Measurements from ENCODE around the gene CTNNA3.

CTNNA3 gene

GRCh38 chr10:67306588-67307205 lies 389.3 kb downstream of the CTNNA3 start:
- DNase-seq = peak; percentile 46

GRCh38 chr10:67302701-67303100 lies 393.3 kb downstream of the CTNNA3 start:
- DNase-seq = no peak

GRCh38 chr10:67299761-67300160 lies 396.2 kb downstream of the CTNNA3 start:
- DNase-seq = no peak

- no peak for DNase-seq
Measured at GRCh38 chr10:67297637-67298181, 398.3 kb downstream of the CTNNA3 start.

GRCh38 chr10:67296926-67297325 lies 399.1 kb downstream of the CTNNA3 start:
- DNase-seq = no peak

GRCh38 chr10:67288688-67289410 lies 407.1 kb downstream of the CTNNA3 start:
- DNase-seq = no peak

GRCh38 chr10:67284589-67284988 lies 411.4 kb downstream of the CTNNA3 start:
- DNase-seq = no peak

- no peak for DNase-seq
Measured at GRCh38 chr10:67282871-67283270, 413.1 kb downstream of the CTNNA3 start.

GRCh38 chr10:67280405-67280804 lies 415.6 kb downstream of the CTNNA3 start:
- no peak for DNase-seq

- DNase-seq = no peak
Measured at GRCh38 chr10:67277402-67277801, 418.6 kb downstream of the CTNNA3 start.

- no peak for DNase-seq
Measured at GRCh38 chr10:67269828-67270227, 426.2 kb downstream of the CTNNA3 start.

GRCh38 chr10:67268146-67268545 lies 427.8 kb downstream of the CTNNA3 start:
- no peak for DNase-seq

GRCh38 chr10:67262675-67263074 lies 433.3 kb downstream of the CTNNA3 start:
- no peak for DNase-seq

- no peak for DNase-seq
Measured at GRCh38 chr10:67261300-67261797, 434.6 kb downstream of the CTNNA3 start.

GRCh38 chr10:67259319-67259929 lies 436.6 kb downstream of the CTNNA3 start:
- DNase-seq = no peak

- DNase-seq = no peak
Measured at GRCh38 chr10:67257427-67258144, 438.4 kb downstream of the CTNNA3 start.

- DNase-seq = no peak
Measured at GRCh38 chr10:67257018-67257417, 439.0 kb downstream of the CTNNA3 start.

GRCh38 chr10:67250686-67251085 lies 445.3 kb downstream of the CTNNA3 start:
- DNase-seq = no peak

- DNase-seq = no peak
Measured at GRCh38 chr10:67246066-67246555, 449.9 kb downstream of the CTNNA3 start.

- no peak for DNase-seq
Measured at GRCh38 chr10:67242528-67242927, 453.5 kb downstream of the CTNNA3 start.

- DNase-seq = no peak
Measured at GRCh38 chr10:67241451-67241850, 454.5 kb downstream of the CTNNA3 start.

GRCh38 chr10:67239864-67240497 lies 456.0 kb downstream of the CTNNA3 start:
- DNase-seq = no peak
